Panc1 (cell line): ENCODE measurements around the gene E2F8. TPM values are rescaled to one million over a fixed set of nuclear protein-coding genes. Genes with fewer than 3 reads are reported as not detected.

Experiments
- ATAC-seq: fragments of 200-7000 bp; cut with Tn5 transposase; 2 replicates; pipeline ENCODE4 v1.9.1; 2020; ENCODE audit warnings: mild to moderate bottlenecking, moderate library complexity
- BruUV-seq: library from RNA; stranded (reverse); fragments of 400-500 nt; replicated peaks from 2 replicates; lab custom pipeline; 2021; lab: Mats Ljungman, UMichigan
- CTCF ChIA-PET: fragments of 300-600 bp; sonication (Branson Sonifier 250); formaldehyde crosslinking; loops from one replicate; lab custom pipeline; 2022; ENCODE audit warnings: antibody characterized with exemption; lab: Charles Lee
- POLR2A ChIA-PET: fragments of 300-600 bp; sonication (Branson Sonifier 250); formaldehyde crosslinking; loops from one replicate; lab custom pipeline; 2022; ENCODE audit warnings: antibody characterized with exemption; lab: Charles Lee
- DNase-seq: peaks from one replicate; pipeline ENCODE4 v3.0.0-alpha.2; 2010; ENCODE audit warnings: low read depth, low spot score
- H3K27ac ChIP-seq: 2 replicates; pipeline ENCODE4 v1.5.1; 2011; ENCODE audit warnings: mild to moderate bottlenecking, low read length, inconsistent platforms
- H3K27me3 ChIP-seq: fragments of 200-500 bp; sonication (Bioruptor generic); 2 replicates; pipeline ENCODE4 v1.6.0; 2014; ENCODE audit warnings: low read length, inconsistent platforms; ENCODE audit not compliant: control insufficient read depth, insufficient read depth
- H3K36me3 ChIP-seq: fragments of 200-500 bp; sonication (Bioruptor generic); 2 replicates; pipeline ENCODE4 v1.5.1; 2014; ENCODE audit warnings: inconsistent platforms, mild to moderate bottlenecking, low read length, moderate library complexity; ENCODE audit not compliant: control insufficient read depth, insufficient read depth
- H3K4me1 ChIP-seq: 2 replicates; pipeline ENCODE4 v1.5.1; 2011; ENCODE audit warnings: inconsistent platforms, mild to moderate bottlenecking, low read length, moderate library complexity; ENCODE audit not compliant: control insufficient read depth, insufficient read depth
- H3K4me3 ChIP-seq, 2 experiments: 2 replicates each; pipeline ENCODE4 v1.5.1; 2011 to 2012; ENCODE audit warnings: low read depth in 2 of 2, low read length in 2 of 2, mild to moderate bottlenecking in 2 of 2, inconsistent platforms in 1 of 2, moderate library complexity in 1 of 2
- H3K9me3 ChIP-seq: fragments of 200-500 bp; sonication (Bioruptor generic); 2 replicates; pipeline ENCODE4 v1.5.1; 2014; ENCODE audit warnings: low read depth, mild to moderate bottlenecking, inconsistent platforms, low read length, moderate library complexity; ENCODE audit not compliant: control insufficient read depth, insufficient read depth
- CTCF ChIP-seq: fragments of 450-650 bp; IDR thresholded peaks from 2 replicates; pipeline ENCODE4 v1.5.1; 2017; ENCODE audit warnings: mild to moderate bottlenecking
- POLR2AphosphoS5 ChIP-seq: IDR thresholded peaks from 2 replicates; pipeline ENCODE4 v1.6.1; 2012; ENCODE audit warnings: mild to moderate bottlenecking, low read depth, low read length, moderate library complexity
- SIN3A ChIP-seq: IDR thresholded peaks from 2 replicates; pipeline ENCODE4 v1.6.1; 2012; ENCODE audit warnings: low read depth, mild to moderate bottlenecking, low read length, moderate library complexity, borderline replicate concordance; ENCODE audit not compliant: insufficient read depth
- TCF7L2 ChIP-seq: IDR thresholded peaks from 2 replicates; pipeline ENCODE4 v1.6.1; 2011; ENCODE audit warnings: mild to moderate bottlenecking, low read depth, low read length, inconsistent platforms
- in situ Hi-C: cut with HindIII; loops from 2 replicates; pipeline ENCODE4 v1.10.0; 2016; ENCODE audit warnings: low sequenced_read_pairs, low pct_unique_long_range_greater_than_20kb
- intact Hi-C: fragments of 100-400 bp; cut with micrococcal nuclease; formaldehyde crosslinking; loops from one replicate; pipeline ENCODE4 v1.10.0; 2022; ENCODE audit not compliant: unreplicated experiment
- total RNA-seq: library from RNA; stranded (reverse); gene quantifications from one replicate; pipeline ENCODE4 v1.2.1, GENCODE V29; 2021; ENCODE audit not compliant: unreplicated experiment
- TF ChIP-seq, protein P1 (sequence below), 2 experiments: IDR thresholded peaks; 2 replicates each; pipeline ENCODE4 v1.6.1; 2011 to 2012; ENCODE audit warnings: low read depth in 2 of 2, control low read depth in 1 of 2, low read length in 1 of 2, mild to moderate bottlenecking in 1 of 2, moderate library complexity in 1 of 2; ENCODE audit not compliant: insufficient read depth in 1 of 2

E2F8 gene
- total RNA-seq, 1 experiment from 2014 or later = 14.2 TPM

DNA sequence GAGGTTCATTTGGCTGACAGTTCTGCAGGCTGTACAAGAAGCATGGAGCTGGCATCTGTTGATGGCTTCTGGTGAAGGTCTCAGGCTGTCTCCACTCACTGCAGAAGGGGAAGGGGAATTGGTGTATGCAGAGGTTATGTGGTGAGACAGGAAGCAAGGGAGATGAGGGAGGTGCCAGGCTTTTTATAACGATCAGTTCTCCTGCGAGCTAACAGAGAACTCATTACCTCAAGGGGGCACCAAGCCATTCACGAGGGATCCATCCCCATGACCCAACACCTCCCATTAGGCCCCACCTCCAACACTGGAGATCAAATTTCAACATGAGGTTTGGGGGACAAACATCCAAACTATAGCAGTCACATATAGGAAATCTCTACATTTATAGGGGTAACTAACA, 38.7 kb upstream of the E2F8 start:
- intact Hi-C loops = no loop called here

GRCh38 chr11:19276859-19277808, 36.4 kb upstream of the E2F8 start:
- peak; percentile 7 for DNase-seq
- in situ Hi-C loops (no loop called here), intact Hi-C loops (no loop called here)
- no peak overlapping the region for H3K27ac ChIP-seq
- CTCF ChIA-PET = interaction anchor here (0.5 kb wide), 1 partner anchor 777 kb away, joined by 4 read pairs; no protein-coding TSS in a partner anchor
- no peaks in the 10 kb centered on the region for H3K4me1 ChIP-seq
- no peaks in the 10 kb centered on the region for H3K27me3 ChIP-seq
- POLR2A ChIA-PET = no interaction called here
- no peak overlapping the region for H3K4me3 ChIP-seq
- TF ChIP-seq CTCF (no peak), TCF7L2 (no peak), SIN3A (no peak), POLR2AphosphoS5 (no peak)
- TF ChIP-seq, protein P1, sequence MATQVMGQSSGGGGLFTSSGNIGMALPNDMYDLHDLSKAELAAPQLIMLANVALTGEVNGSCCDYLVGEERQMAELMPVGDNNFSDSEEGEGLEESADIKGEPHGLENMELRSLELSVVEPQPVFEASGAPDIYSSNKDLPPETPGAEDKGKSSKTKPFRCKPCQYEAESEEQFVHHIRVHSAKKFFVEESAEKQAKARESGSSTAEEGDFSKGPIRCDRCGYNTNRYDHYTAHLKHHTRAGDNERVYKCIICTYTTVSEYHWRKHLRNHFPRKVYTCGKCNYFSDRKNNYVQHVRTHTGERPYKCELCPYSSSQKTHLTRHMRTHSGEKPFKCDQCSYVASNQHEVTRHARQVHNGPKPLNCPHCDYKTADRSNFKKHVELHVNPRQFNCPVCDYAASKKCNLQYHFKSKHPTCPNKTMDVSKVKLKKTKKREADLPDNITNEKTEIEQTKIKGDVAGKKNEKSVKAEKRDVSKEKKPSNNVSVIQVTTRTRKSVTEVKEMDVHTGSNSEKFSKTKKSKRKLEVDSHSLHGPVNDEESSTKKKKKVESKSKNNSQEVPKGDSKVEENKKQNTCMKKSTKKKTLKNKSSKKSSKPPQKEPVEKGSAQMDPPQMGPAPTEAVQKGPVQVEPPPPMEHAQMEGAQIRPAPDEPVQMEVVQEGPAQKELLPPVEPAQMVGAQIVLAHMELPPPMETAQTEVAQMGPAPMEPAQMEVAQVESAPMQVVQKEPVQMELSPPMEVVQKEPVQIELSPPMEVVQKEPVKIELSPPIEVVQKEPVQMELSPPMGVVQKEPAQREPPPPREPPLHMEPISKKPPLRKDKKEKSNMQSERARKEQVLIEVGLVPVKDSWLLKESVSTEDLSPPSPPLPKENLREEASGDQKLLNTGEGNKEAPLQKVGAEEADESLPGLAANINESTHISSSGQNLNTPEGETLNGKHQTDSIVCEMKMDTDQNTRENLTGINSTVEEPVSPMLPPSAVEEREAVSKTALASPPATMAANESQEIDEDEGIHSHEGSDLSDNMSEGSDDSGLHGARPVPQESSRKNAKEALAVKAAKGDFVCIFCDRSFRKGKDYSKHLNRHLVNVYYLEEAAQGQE (IDR thresholded peaks at IDR 0.05; ENCODE audit: insufficient read depth in 1 of 2, low read depth in 2 of 2, low read length in 1 of 2) = no peak
- no peaks in the 10 kb centered on the region for H3K36me3 ChIP-seq
- BruUV-seq = no TSS peak
- H3K9me3 ChIP-seq = no peaks in the 10 kb centered on the region
- ATAC-seq = no peak

More for the DNA sequence above, 38.7 kb upstream of the E2F8 start:
- in situ Hi-C loops = no loop called here
- Histone ChIP-seq H3K4me1 (no peaks in the 10 kb centered on the region), H3K27me3 (no peaks in the 10 kb centered on the region), H3K4me3 (no peak overlapping the region), H3K36me3 (no peaks in the 10 kb centered on the region), H3K27ac (no peak overlapping the region), H3K9me3 (no peaks in the 10 kb centered on the region)
- BruUV-seq = no TSS peak
- no peak for ATAC-seq
- DNase-seq = no peak
- TF ChIP-seq POLR2AphosphoS5 (no peak), CTCF (no peak), SIN3A (no peak), TCF7L2 (no peak)
- TF ChIP-seq, protein P1 (IDR thresholded peaks at IDR 0.05; ENCODE audit: insufficient read depth in 1 of 2, low read depth in 2 of 2, low read length in 1 of 2) = no peak
- POLR2A ChIA-PET = no interaction called here
- CTCF ChIA-PET = no interaction called here
